ENCODE data around the gene ZMYND8. TPM values are rescaled to one million over a fixed set of nuclear protein-coding genes. Genes with fewer than 3 reads are reported as not detected.

Gene ZMYND8
- total RNA-seq, 2 experiments from 2014 or later: 33.0 to 34.3 TPM

DNA sequence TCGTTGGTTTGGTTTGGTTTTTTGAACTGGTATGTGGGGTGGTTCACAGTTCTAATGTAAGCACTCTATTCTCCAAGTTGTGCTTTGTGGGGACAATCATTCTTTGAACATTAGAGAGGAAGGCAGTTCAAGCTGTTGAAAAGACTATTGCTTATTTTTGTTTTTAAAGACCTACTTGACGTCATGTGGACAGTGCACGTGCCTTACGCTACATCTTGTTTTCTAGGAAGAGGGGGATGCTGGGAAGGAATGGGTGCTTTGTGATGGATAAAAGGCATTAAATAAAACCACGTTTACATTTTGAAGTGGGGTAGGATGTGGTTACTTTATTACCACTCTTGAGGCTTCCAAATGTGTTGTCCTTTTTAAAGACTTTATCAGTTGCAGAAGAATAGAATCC lies 168.0 kb downstream of the ZMYND8 start:
- no peaks in the 10 kb centered on the region for H3K36me3 Mint-ChIP-seq (ENCODE audit: low read depth)
- POLR2A ChIA-PET: no interaction called here

DNA sequence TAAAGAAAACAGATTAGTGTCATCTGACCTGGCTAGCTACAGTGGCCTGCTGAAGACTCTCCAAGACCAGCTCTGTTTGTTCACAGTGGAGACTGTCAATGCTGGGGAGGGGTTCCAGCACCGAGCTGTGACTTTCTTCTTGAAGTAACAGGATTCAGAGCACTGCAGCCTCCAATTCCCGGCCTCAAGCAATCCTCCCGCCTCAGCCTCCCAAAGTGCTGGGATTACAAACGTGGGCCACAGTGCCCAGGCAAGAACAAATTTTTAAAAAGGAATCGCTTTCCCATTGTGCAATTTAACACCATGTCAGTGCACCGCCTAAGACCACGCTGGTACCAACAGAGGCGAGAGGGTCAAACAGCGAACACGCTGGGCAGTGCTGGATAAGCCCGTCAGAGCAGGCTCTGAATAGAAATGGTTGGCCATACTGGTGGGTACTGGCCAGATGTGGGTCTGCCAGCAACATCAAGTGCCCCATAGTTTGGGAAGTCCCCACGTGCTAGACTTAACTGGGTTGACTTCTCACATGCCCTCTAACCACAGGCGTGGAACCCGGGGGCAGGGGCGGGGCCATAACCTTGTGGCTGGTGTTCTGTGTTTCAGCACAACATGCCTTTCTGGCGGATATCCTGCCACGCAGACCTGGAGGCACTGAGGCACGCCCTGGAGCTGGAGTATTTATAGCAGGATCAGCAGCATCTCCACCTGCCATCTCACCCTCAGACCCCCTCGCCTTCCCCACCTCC lies 168.9 kb downstream of the ZMYND8 start:
- no peak overlapping the region for H3K27ac Mint-ChIP-seq
- intact Hi-C loops (cut with DNase I, micrococcal nuclease): no loop called here
- POLR2A ChIA-PET: no interaction called here

More for the DNA sequence above, 168.0 kb downstream of the ZMYND8 start:
- H3K4me1 Mint-ChIP-seq (ENCODE audit: low read depth): peaks cover 7% of the 10 kb centered on the region
- Histone ChIP-seq H3K36me3 (ENCODE audit: insufficient read depth, low read length) (no peaks in the 10 kb centered on the region), H3K27ac (ENCODE audit: low read depth in 1 of 2, low read length in 2 of 2) (no peak overlapping the region), H3K9me3 (ENCODE audit: control insufficient read depth in 1 of 2, insufficient read depth in 1 of 2, low read length in 2 of 2) (no peaks in the 10 kb centered on the region), H3K4me3 (ENCODE audit: low read length) (no peak overlapping the region), H3K27me3 (ENCODE audit: control insufficient read depth in 1 of 2, insufficient read depth in 2 of 2, low read length in 2 of 2) (peaks cover 0 to 9% of the 10 kb centered on the region in 2 experiments), H3K4me1 (ENCODE audit: insufficient read depth, low read length) (peaks cover 9% of the 10 kb centered on the region)
- peak in 2 of 14 experiments; percentile 18 to 24 for DNase-seq
- H3K27me3 Mint-ChIP-seq: peaks cover 19% of the 10 kb centered on the region
- intact Hi-C loops (cut with DNase I, micrococcal nuclease): no loop called here
- no peak overlapping the region for H3K4me3 Mint-ChIP-seq
- H3K9me3 Mint-ChIP-seq: no peaks in the 10 kb centered on the region
- peak; percentile 57 for ATAC-seq (ENCODE audit: poor library complexity)
- H3K27ac Mint-ChIP-seq: no peak overlapping the region
- TF ChIP-seq, protein P1, sequence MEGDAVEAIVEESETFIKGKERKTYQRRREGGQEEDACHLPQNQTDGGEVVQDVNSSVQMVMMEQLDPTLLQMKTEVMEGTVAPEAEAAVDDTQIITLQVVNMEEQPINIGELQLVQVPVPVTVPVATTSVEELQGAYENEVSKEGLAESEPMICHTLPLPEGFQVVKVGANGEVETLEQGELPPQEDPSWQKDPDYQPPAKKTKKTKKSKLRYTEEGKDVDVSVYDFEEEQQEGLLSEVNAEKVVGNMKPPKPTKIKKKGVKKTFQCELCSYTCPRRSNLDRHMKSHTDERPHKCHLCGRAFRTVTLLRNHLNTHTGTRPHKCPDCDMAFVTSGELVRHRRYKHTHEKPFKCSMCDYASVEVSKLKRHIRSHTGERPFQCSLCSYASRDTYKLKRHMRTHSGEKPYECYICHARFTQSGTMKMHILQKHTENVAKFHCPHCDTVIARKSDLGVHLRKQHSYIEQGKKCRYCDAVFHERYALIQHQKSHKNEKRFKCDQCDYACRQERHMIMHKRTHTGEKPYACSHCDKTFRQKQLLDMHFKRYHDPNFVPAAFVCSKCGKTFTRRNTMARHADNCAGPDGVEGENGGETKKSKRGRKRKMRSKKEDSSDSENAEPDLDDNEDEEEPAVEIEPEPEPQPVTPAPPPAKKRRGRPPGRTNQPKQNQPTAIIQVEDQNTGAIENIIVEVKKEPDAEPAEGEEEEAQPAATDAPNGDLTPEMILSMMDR (IDR thresholded peaks at IDR 0.05): no peak
- CTCF ChIA-PET: no interaction called here

DNA sequence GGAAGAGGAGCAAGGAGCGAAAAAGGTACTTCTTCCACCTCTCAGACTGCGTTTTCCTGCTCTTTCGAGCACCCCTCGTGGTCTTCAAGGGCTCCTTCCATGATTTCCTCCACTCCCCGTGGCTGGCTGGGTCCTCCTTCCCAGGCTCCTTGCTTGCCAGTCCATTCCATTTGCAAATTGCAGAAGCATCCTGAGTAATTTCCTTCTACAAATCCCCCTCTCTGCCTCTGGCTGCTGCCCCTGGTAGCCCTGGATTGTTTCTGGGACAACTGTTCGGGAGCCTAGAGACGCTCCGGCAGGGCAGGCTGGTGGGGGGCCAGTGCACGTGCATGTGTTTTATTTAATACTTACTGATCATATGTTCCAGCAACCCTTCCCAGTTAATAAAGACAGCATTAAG lies 173.1 kb downstream of the ZMYND8 start:
- Mint-ChIP-seq H3K27ac (no peak overlapping the region), H3K9me3 (no peaks in the 10 kb centered on the region), H3K27me3 (peaks cover 9% of the 10 kb centered on the region), H3K4me3 (no peak overlapping the region), H3K36me3 (ENCODE audit: low read depth) (no peaks in the 10 kb centered on the region), H3K4me1 (ENCODE audit: low read depth) (peaks cover 3% of the 10 kb centered on the region)
- ATAC-seq (ENCODE audit: poor library complexity) (no peak), DNase-seq (no peak)
- POLR2A ChIA-PET: no interaction called here
- H3K27ac ChIP-seq (ENCODE audit: low read depth in 1 of 2, low read length in 2 of 2): no peak overlapping the region
- CTCF ChIA-PET: no interaction called here
- peaks cover 7% of the 10 kb centered on the region for H3K4me1 ChIP-seq (ENCODE audit: insufficient read depth, low read length)
- H3K9me3 ChIP-seq (ENCODE audit: control insufficient read depth in 1 of 2, insufficient read depth in 1 of 2, low read length in 2 of 2): no peaks in the 10 kb centered on the region
- no peak overlapping the region for H3K4me3 ChIP-seq (ENCODE audit: low read length)
- H3K27me3 ChIP-seq (ENCODE audit: control insufficient read depth in 1 of 2, insufficient read depth in 2 of 2, low read length in 2 of 2): no peaks in the 10 kb centered on the region
- TF ChIP-seq, protein P1 (IDR thresholded peaks at IDR 0.05): no peak
- intact Hi-C loops (cut with DNase I, micrococcal nuclease): no loop called here
- no peaks in the 10 kb centered on the region for H3K36me3 ChIP-seq (ENCODE audit: insufficient read depth, low read length)

More for the DNA sequence above, 168.9 kb downstream of the ZMYND8 start:
- ATAC-seq (ENCODE audit: poor library complexity) (peak; percentile 48), DNase-seq (peak in 7 of 14 experiments; percentile 8 to 42 (median 9))
- Mint-ChIP-seq H3K27me3 (peaks cover 19% of the 10 kb centered on the region), H3K36me3 (ENCODE audit: low read depth) (no peaks in the 10 kb centered on the region), H3K4me3 (no peak overlapping the region), H3K4me1 (ENCODE audit: low read depth) (peaks cover 7% of the 10 kb centered on the region), H3K9me3 (no peaks in the 10 kb centered on the region)
- TF ChIP-seq, protein P1 (IDR thresholded peaks at IDR 0.05): no peak
- H3K9me3 ChIP-seq (ENCODE audit: control insufficient read depth in 1 of 2, insufficient read depth in 1 of 2, low read length in 2 of 2): no peaks in the 10 kb centered on the region
- H3K4me1 ChIP-seq (ENCODE audit: insufficient read depth, low read length): peaks cover 9% of the 10 kb centered on the region
- H3K36me3 ChIP-seq (ENCODE audit: insufficient read depth, low read length): no peaks in the 10 kb centered on the region
- H3K27me3 ChIP-seq (ENCODE audit: control insufficient read depth in 1 of 2, insufficient read depth in 2 of 2, low read length in 2 of 2): peaks cover 0 to 9% of the 10 kb centered on the region in 2 experiments
- CTCF ChIA-PET: no interaction called here
- H3K4me3 ChIP-seq (ENCODE audit: low read length): no peak overlapping the region
- H3K27ac ChIP-seq (ENCODE audit: low read depth in 1 of 2, low read length in 2 of 2): no peak overlapping the region
